Muscle of arm (tissue), 14 donors: ENCODE data around the gene PIGK. TPM values are rescaled to one million over a fixed set of nuclear protein-coding genes. Genes with fewer than 3 reads are reported as not detected.
A peak's percentile ranks its signal among the peaks of the same experiment; 100 is the strongest.
"Not testable (repeated sequence)": the region's sequence is repeated elsewhere in the genome, so short reads cannot be mapped to it uniquely, and the experiment has no call there.

ENCODE experiments used
- DNase-seq: peaks from one replicate; pipeline ENCODE4 v3.0.0-alpha.2; 2013
- long read RNA-seq, 11 donors: transcript quantifications; one replicate each; lab custom pipeline, GENCODE V29; 2026
- polyA plus RNA-seq, 12 donors: library from polyadenylated mRNA; unstranded; fragments of 120-200 nt; gene quantifications; one replicate each; pipeline ENCODE4 v1.2.1, GENCODE V29; 2013; ENCODE audit not compliant: insufficient read length in 12 of 12

The PIGK gene
- polyA plus RNA-seq: 10 to 100 TPM in 11 of 12 donors, not detected in 1; 13.2 to 37.2 (median 31.0) TPM
- long read RNA-seq, donor 1, full-length matches to known transcripts: 6 of 11 reads
- long read RNA-seq, donor 1, partial matches to known transcripts: 0 of 11 reads
- long read RNA-seq, donor 1, other reads (novel, unspliced or antisense): 5 of 11 reads
- long read RNA-seq, donor 2, full-length matches to known transcripts: 10 of 10 reads
- long read RNA-seq, donor 2, partial matches to known transcripts: 0 of 10 reads
- long read RNA-seq, donor 2, other reads (novel, unspliced or antisense): 0 of 10 reads
- long read RNA-seq, donor 3, full-length matches to known transcripts: 4 of 4 reads
- long read RNA-seq, donor 3, partial matches to known transcripts: 0 of 4 reads
- long read RNA-seq, donor 3, other reads (novel, unspliced or antisense): 0 of 4 reads
- long read RNA-seq, donor 4, full-length matches to known transcripts: 2 of 2 reads
- long read RNA-seq, donor 4, partial matches to known transcripts: 0 of 2 reads
- long read RNA-seq, donor 4, other reads (novel, unspliced or antisense): 0 of 2 reads
- long read RNA-seq, donor 5, full-length matches to known transcripts: 11 of 4,108 reads
- long read RNA-seq, donor 5, partial matches to known transcripts: 4,097 of 4,108 reads
- long read RNA-seq, donor 5, other reads (novel, unspliced or antisense): 0 of 4,108 reads
- long read RNA-seq, donor 6, full-length matches to known transcripts: 5 of 5 reads
- long read RNA-seq, donor 6, partial matches to known transcripts: 0 of 5 reads
- long read RNA-seq, donor 6, other reads (novel, unspliced or antisense): 0 of 5 reads
- long read RNA-seq, donor 7, full-length matches to known transcripts: 7 of 7 reads
- long read RNA-seq, donor 7, partial matches to known transcripts: 0 of 7 reads
- long read RNA-seq, donor 7, other reads (novel, unspliced or antisense): 0 of 7 reads
- long read RNA-seq, donor 8, full-length matches to known transcripts: 10 of 10 reads
- long read RNA-seq, donor 8, partial matches to known transcripts: 0 of 10 reads
- long read RNA-seq, donor 8, other reads (novel, unspliced or antisense): 0 of 10 reads
- long read RNA-seq, donor 9, full-length matches to known transcripts: 8 of 1,907 reads
- long read RNA-seq, donor 9, partial matches to known transcripts: 1,899 of 1,907 reads
- long read RNA-seq, donor 9, other reads (novel, unspliced or antisense): 0 of 1,907 reads
- long read RNA-seq, donor 10, full-length matches to known transcripts: 6 of 1,632 reads
- long read RNA-seq, donor 10, partial matches to known transcripts: 1,626 of 1,632 reads
- long read RNA-seq, donor 10, other reads (novel, unspliced or antisense): 0 of 1,632 reads
- long read RNA-seq, donor 11, full-length matches to known transcripts: 13 of 2,287 reads
- long read RNA-seq, donor 11, partial matches to known transcripts: 2,274 of 2,287 reads
- long read RNA-seq, donor 11, other reads (novel, unspliced or antisense): 0 of 2,287 reads

GRCh38 chr1:77219166-77219887 lies at the start of gene PIGK:
Gene PIGK, minus strand, starts transcription at chr1:77219430. Its CDS starts 28 bp downstream, at chr1:77219402.
- peak; percentile 90 for DNase-seq

- no peak for DNase-seq
These were observed 47.8 kb upstream of the PIGK start for GRCh38 chr1:77267035-77267434.

- DNase-seq: no peak
These were observed 46.0 kb upstream of the PIGK start for GRCh38 chr1:77265180-77265579.

GRCh38 chr1:77263708-77264107 lies 44.5 kb upstream of the PIGK start:
- no peak for DNase-seq

GRCh38 chr1:77253211-77253610 lies 34.0 kb upstream of the PIGK start:
- DNase-seq: no peak

- no peak for DNase-seq
These were observed 30.9 kb upstream of the PIGK start for GRCh38 chr1:77250126-77250525.

- no peak for DNase-seq
These were observed 26.6 kb upstream of the PIGK start for GRCh38 chr1:77245830-77246229.

GRCh38 chr1:77239311-77239710 lies 20.1 kb upstream of the PIGK start:
- DNase-seq: no peak

GRCh38 chr1:77238462-77238861 lies 19.2 kb upstream of the PIGK start:
- DNase-seq: no peak

- DNase-seq: no peak
These were observed 15.7 kb upstream of the PIGK start for GRCh38 chr1:77234943-77235342.

GRCh38 chr1:77234096-77234495 lies 14.9 kb upstream of the PIGK start:
- DNase-seq: no peak

- DNase-seq: no peak
These were observed 13.6 kb upstream of the PIGK start for GRCh38 chr1:77232829-77233228.

- no peak for DNase-seq
These were observed 10.8 kb upstream of the PIGK start for GRCh38 chr1:77230051-77230450.

GRCh38 chr1:77228836-77229235 lies 9.6 kb upstream of the PIGK start:
- DNase-seq: no peak

- no peak for DNase-seq
These were observed 8.2 kb upstream of the PIGK start for GRCh38 chr1:77227381-77227780.

- no peak for DNase-seq
These were observed 3.3 kb upstream of the PIGK start for GRCh38 chr1:77222496-77222895.

GRCh38 chr1:77220687-77221463 lies 1.6 kb upstream of the PIGK start:
- DNase-seq: no peak

- DNase-seq: peak; percentile 0
These were observed 609 bp downstream of the PIGK start for GRCh38 chr1:77218477-77219165.

- not testable (repeated sequence) for DNase-seq
These were observed 15.2 kb downstream of the PIGK start for GRCh38 chr1:77204043-77204442.
